Tongue (tissue), 2 donors: ENCODE measurements around the gene NT5DC1. TPM values are rescaled to one million over a fixed set of nuclear protein-coding genes. Genes with fewer than 3 reads are reported as not detected.

Experiments
- DNase-seq: peaks from one replicate; pipeline ENCODE4 v3.0.0-alpha.2; 2015
- total RNA-seq: library from RNA; depleted of rRNA; stranded (reverse); fragments of >200 nt; gene quantifications from one replicate; pipeline ENCODE4 v1.2.3, GENCODE V29; 2014

Gene NT5DC1
- total RNA-seq, 1 donor from 2014 or later, result 6.8 TPM

DNA sequence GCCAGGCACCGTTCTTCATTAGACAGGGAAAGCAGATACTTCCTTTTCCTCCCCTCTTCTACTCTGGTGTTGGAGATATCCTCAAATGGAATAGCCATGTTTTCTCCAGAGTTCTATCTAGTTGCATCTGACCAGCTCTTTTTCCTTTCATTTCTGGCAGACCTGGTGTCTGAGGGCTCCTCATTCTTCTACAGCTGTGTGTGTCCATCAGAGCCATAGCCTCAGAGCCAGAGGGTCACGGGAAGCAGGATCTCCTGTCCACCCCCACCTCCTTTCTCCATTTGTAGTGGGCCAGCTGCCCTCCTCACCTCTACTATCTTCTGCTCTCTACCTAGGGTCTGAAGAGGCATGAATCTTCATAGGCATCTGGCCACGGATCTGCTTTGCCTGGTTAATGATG is 96.2 kb downstream of the NT5DC1 start:
- DNase-seq, result no peak

DNA sequence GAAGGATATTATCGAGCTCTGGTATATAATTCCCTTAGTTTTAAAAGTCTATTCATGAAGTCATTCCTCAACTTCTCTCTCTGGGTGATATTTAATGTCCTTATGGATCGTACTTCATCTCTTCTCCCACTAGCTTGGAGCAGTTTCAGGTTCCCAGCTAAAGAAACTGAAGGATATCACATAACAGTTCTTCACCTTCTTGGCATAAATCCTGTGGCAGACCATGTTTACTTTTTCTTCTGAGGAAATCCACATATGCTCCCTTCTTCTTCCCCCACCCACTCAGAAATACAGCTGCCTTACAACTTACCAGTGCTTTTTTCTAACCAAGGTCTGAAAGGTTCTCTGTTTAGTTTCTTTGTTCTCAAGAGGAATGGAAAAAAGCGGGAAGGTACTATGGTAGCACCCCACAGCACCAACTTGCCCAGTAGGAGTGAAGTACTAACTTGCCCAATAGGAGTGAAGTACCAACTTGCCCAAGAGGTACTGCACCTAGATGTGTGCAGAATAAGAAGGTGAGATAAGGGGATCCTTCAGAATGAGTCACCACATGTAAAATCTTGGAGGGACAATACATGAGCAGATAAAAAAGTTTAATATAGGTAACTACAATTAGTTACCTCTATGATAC is 100.1 kb downstream of the NT5DC1 start:
- no peak for DNase-seq

DNA sequence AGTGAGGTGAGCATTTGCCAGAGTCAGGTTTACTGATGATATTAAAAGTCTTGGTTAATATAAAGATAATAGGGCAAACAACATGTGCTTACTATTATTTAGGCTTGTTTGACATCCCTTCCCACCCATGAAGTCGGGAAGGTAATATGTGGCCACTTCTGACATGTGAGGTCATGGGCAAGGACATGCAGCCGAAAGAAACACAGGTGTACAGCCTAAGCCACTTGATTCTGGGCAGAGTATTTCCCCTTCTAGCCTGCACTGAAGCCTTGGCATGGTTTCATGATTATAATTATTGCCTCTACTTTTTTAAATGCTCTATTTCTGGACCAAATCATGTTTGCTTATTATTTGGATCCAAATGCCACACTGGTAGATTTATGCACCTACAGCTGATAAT is 100.9 kb downstream of the NT5DC1 start:
- DNase-seq, result no peak

DNA sequence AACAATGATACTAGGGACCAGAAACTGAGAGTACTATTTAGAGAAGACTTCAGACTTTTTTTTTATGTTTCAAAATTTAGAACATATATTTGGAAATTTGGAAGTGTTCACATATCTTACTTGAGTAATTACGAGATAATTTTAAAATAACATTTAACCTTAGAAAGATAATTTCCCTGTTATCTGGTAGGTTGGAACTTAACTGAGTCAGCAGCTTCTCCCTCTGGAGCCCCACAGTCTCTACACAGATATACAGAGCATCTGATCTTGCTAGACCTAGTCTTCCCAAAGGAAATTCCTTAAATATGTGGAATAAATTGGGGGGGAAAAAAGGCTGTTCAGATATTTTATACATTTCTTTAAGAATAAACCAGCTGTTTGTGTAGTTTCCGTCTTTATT is 104.6 kb downstream of the NT5DC1 start:
- no peak for DNase-seq

DNA sequence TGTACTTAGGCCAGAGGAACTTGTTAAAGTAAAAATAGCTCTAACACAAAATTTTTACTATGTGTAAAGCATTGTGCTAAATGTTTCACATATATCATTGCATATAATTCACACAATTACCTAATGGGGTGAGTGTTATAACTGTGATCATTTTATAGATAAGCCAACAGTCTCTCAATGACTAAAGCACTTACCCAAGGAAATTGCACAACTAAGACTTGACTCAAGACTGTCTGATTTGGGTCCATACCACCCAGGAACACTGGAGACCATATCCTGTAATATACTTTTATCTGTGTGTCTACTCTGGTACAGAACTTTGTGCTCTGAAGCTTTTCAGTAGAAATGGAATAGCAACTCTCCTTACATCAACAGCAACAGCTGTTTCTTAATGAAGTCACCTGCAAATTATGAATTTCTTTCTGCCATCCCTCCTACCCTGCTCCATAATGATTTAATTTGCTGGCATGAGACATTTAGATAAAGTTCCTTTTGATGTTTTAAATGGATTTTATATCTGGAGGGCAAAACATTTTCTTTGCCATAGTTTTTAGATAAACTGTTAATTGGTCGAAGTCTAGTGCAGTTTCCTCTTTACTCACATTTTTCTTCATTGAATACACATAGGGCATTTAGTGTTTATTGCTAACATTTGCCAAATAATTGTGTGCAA is 105.7 kb downstream of the NT5DC1 start:
- no peak for DNase-seq

DNA sequence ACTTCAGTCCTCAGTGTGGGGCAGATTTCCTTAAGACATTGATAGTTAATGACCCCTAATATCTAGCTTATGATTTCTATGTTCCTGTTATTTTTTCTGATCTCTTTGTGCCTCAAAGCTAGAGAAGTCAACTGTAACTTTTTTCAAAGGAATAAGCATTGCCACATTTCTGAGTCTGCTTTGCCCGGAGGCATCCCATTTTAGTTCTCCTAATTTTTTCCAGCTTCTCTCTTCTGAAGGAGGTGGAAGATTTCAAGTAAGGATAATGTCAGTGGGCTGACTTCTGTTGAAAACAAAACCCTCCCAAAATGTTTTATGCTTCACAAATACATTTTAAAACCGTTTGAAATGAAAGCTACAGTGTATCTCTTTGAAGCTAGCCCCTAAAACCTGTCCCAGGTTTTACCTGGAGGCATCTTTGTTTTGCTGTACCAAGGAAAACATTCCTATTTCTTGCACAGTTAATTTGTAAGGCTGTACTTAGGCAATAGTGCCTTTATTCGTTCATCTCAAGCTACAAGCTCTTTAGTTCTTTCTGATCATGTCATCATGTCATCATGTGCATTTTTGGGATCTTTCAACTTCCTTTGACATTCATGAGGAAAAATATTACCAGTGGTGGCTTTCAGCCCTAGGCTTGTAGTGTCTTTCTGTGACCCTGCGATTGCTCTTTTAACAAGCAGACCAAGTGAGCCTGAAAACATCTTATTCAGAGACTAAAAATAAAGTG is 107.6 kb downstream of the NT5DC1 start:
- no peak for DNase-seq

DNA sequence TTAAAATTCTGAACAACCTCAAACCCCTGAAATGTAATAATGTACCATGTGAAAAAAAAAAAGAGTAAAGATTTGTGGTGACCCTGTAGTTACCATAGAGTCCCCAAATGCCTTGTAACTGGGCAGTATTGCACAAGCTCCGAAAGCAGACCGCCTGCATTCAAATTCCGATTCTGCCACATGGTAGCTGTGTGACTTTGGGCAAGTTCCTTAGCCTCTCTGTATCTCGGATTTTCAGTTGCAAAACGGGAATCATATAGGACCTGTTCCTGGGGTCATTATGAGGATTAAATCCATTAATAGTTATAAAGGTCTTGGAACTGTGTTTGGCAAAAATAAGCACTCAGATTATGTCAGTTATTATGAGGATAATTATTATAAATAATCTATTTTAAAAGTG is 109.7 kb downstream of the NT5DC1 start:
- no peak for DNase-seq

DNA sequence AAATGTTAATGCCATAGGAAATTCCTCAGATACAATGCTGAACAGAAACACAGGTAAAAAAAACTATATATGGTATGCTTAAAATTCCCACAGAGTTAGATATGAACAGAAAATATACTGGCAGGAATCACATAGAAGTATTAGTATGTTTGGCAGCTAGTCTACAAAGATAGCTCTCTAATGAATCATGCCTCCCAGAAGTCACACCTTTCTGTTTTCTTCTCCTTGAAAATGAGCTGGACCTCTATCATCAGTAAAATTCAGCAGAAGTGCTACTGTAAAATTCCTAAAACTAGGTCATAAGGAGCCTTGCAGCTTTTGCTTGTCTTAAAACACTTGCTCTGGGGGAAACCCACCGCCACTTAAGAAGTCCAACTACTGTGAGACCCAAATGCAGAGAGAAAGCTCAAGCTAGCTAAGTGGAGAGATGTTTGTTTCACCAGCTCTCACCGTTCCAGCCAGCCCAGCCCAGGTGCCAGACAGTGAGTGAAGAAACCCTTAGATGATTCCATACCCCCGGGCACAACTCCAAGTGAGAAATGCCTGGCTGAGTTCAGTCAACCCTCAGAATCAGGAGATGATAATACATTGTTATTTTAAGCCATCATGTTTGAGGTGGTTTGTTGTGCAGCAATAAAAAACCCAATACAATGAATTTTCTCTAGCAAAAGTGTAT is 110.2 kb downstream of the NT5DC1 start:
- no peak for DNase-seq

DNA sequence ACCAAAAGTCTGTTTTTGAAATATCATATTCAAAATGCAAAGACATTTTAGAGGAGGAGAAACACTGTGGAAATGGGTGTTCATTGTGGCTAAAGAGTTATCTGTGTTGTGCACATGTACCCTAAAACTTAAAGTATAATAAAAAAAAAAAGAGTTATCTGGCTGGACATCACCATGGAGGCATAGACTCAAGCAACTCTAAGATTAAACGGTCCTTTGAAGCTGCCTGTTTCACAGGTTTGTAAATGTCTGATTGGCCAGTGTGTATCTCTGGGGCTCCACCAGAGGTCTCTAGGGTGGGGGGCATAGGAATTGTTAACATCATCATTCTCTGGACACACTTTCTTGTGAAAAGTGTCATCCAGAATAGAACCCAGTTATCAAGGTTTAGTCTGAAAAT is 114.0 kb downstream of the NT5DC1 start:
- DNase-seq, result no peak

DNA sequence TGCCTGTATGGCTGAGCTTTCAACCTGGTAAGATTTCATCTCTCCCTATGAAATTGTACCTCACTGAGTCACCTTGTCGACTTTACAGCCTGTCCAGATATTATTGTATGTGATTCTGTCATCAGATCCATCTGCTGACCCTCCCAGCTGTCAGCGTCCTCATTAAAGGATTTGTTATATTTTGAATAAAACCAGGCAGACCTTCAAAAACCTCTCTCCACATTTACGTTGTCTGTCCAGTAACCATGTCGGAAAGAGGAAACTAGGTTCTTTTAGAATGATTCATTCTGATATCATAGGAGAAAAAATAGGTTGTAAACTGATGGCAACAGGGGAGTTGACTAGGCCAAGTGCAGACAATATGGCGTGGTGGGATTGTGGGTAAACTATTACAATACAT is 114.8 kb downstream of the NT5DC1 start:
- DNase-seq, result no peak

DNA sequence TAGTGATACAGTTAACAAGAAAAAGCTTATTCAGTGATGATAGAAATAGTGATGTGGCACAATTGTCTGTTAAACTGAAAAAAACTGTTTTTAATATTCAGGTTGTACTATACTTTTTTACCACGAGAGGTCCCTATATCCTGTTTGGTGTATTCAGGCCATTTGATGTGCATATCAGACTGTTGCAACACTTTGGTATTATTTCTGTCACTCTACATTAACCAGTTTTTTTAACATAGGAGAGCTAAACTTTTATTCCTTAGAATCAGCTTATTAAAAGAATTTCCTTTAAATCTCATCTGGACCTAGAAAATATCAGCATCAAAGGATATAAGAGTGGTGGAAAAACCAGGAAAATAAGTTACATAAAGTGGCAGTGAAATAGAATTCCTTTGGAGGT is 116.4 kb downstream of the NT5DC1 start:
- peak; percentile 17 for DNase-seq

DNA sequence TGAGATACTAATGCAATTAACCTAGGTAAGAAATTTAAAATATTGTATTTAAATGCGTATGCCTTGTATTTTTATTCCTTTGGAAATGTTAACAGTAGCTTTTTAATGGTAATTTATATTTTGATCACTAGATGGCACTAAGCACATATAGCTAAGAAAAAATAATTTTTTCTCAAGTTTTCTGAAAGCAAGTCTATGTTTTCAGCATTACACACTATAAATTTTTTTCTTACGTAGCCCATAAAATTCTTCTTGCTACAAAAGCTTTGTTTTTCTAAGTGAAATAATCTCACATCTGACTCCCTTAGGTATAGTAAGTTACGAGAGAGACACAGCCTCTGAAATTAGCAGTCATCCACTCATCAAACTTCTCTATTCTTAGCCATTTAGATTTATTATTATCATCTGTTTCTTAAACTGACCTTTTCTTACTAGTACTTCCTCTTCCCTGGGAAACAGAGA is 117.5 kb downstream of the NT5DC1 start:
- DNase-seq, result peak; percentile 13

DNA sequence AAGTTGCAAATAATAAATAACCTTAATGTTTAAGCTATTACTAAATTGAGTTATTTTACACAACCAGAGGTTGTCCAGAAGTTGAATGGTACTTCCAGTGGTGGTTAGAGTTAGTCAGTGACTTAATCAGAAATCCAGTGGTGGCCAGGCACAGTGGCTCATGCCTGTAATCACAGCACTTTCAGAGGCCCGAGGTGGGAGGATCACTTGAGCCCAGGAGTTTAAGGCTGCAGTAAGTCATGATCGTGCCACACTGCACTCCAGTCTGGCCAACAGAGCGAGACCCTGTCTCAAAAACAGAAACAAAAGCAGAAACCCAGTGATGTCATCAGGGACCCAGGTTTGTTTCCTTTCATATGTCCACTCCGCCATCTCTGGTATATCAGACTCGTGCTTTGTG is 118.2 kb downstream of the NT5DC1 start:
- DNase-seq, result no peak

DNA sequence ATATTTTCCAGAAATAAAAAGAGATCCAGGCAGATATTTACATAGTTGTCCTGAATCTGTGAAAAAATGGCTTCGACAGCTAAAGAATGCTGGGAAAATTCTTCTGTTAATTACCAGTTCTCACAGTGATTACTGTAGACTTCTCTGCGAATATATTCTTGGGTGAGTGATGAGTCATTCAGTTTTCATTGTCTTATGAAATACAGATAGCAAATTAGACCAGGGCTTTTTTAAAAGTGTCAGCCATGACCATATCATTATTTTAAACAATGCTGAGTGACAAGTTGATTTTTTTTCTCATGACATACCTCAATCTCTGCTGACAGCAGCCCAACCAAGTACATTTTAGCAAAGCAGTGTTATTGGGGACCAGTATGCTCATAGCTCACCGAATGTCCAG is 120.4 kb downstream of the NT5DC1 start:
- DNase-seq, result no peak

DNA sequence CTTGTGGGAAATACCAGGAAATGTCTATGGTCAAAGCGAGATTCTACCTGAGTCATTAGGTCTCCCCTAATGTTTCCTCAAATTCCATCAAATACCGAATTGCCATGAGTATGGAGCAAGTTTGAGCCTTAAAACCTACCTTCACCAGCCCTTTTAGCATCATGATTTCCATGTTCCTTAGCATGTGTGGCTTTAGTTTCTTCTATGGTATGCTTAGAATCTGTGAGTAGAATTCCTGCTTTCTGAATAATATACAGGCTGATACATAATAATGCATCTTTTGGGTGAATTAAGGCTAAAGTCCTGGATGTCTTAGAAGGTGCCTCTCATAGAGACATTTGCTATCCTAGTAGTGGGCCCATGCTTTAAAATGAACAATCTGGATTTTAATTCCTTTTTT is 121.3 kb downstream of the NT5DC1 start:
- DNase-seq, result no peak

DNA sequence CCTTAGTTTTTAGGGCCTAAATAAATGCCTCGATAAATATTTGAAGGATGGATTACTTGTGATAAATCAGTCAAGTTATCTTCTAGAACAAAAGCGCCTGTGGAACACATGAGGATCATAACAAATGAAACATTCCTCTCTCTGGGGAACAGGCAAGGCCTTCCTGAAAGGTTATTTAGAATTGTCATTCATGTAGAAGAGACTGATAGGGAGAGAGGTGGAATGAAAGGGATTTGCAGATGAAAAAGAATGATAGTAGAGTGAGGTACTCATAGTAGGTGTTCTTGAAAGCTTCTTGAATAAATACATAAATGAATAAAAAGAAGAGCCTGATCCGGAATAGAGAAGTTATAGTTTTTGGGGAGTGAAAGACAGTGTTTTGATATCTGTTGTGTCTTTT is 122.7 kb downstream of the NT5DC1 start:
- no peak for DNase-seq

DNA sequence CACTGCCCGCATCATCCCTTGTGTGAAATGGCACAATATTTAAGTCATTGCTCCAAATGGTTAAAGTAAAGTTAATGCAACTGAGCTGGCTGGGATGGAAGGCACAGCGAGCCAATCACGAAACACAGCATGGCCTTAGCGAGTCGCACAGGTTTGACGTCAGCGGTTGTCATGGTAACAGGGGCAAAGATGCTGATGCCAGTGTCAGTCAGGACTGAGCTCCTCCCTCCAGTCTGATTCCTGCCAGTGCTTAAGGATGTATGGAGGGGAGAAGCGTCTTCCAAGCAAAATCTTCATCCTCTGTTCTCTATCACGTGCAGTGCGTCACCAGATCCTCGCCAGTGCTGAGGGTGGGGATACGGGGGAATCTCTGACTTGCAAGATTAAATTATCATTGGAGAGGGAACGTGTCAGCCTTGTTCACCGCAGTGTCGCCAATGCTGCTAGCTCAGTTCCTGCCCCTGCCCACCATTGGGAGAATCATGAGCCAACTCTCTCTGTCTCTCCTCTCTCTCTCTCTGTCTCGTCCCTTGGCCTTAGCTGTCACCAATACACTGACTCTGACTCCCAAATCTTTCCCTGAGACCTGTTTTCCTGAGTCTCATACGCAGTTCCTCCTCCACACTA is 128.7 kb downstream of the NT5DC1 start:
- DNase-seq, result peak; percentile 97

DNA sequence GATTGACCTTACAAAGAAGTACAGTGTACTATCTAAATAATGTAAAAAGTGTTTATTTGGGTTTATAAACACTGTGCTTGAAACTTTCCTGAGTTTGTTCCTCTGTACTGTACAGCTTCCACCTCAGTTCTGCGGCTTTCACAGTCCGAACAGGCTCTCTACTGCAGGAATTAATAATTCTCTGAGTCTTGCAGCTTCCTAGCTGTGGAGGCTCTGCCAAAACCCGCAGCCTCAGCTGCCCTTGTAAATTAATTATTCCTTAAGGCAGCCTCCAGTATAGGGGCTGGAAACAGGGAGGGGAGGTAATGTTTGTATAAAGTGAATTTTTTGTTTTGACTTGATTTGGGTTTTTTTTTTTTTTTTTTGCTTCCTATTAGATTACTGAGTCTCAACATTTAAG is 134.0 kb downstream of the NT5DC1 start:
- no peak for DNase-seq

DNA sequence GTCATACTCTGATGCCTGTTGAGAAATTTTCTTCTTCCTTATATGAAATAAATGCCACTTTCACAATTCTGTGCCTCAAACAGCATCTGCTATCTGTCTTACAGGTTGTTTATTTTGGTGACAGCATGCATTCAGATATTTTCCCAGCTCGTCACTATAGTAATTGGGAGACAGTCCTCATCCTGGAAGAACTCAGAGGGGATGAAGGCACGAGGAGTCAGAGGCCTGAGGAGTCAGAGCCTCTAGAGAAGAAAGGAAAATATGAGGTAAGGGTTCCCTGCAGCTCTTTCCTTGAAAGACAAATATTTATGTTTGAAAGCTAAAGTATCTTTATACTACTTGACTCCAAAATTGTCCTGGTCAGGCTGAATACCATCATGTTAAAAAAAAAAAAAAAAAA is 137.4 kb downstream of the NT5DC1 start:
- DNase-seq, result no peak

DNA sequence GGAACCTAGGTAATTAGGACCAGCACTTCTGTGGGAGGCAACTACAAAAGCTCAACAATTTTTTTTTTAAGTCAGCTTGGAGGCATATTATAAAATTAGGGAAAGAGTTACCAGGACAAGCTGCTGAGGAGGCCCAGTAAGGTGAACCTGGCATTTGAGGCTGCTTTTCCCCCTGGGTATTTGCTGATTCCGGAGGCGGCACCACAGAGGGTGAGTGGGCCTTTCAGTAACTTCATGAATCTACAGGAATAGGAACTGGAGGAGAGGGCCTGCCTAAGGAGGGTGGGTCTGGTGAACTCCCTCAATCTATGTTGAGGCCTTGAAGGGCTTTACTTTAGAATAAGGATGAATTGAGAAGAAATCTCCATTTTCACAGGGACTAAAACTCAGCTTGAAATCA is 138.6 kb downstream of the NT5DC1 start:
- DNase-seq, result no peak

DNA sequence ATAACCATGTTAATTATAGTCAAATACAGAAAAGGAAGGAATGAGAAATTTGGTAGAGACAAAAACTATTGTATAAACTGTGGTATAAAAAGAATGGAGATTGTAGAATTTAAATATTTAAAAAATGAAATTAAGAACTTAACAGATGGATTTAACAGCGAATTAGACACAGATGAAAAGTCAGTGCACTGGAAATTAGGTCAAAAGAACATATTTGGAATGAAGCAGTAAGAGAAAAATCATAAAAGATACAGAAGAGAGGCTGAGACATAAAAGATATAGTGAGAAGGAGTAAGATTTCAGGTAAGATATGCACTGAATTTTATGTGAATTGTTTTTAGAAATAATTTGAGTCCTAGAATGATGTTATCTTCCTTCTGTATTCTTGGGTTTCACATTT is 139.2 kb downstream of the NT5DC1 start:
- DNase-seq, result no peak

DNA sequence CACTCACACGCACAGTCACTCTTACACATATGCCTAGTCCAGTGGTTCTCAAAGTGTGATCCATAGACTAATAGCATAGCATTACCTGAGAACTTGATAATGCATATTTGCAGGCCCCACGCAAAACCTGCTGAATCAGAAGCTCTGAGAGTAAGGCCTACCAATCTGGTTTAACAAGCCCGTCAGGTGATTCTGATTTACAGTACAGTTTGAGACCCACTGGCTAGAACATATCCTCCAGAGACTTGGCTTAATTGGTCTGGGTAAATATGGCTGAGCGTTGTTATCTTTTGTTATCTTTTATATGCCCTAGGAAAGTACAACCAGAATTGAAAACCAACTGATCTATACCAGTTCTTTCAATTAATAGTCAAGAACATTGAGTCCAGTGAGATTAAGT is 143.6 kb downstream of the NT5DC1 start:
- DNase-seq, result no peak

DNA sequence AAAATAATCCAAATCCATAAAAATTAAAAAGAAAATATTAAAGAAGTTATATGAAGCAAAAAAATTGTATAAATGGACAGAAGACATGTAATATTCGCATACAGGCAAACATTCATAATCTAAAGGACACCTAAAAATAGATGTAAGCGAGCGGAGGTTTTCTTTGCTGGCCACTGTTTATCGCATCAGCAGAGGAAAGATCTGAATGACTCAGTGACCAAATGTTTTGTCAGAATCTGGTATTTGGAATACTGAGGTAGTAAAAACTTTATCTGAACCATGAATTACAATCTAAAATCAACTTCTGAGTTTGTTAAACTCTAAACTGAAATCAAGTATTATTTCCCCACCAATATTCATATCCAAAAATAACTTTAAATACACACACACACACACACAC is 145.4 kb downstream of the NT5DC1 start:
- no peak for DNase-seq
